Astrocyte (in vitro differentiated cells and primary cell): ENCODE measurements around the gene LRRFIP1. TPM values are rescaled to one million over a fixed set of nuclear protein-coding genes. Genes with fewer than 3 reads are reported as not detected.

Experiments used
- DNase-seq: peaks from one replicate; pipeline ENCODE4 v3.0.0-alpha.2; 2010; ENCODE audit warnings: low read depth
- FAIRE-seq: peaks from 2 replicates; lab custom pipeline; 2011; peaks lifted over from hg19 to GRCh38; lab: Jason Lieb, UNC
- H2AFZ ChIP-seq: 2 replicates; pipeline ENCODE4 v1.6.0; 2012; ENCODE audit warnings: low read depth, low read length, inconsistent platforms
- H3K27ac ChIP-seq: 2 replicates; pipeline ENCODE4 v1.5.1; 2011; ENCODE audit warnings: low read depth, low read length, inconsistent platforms
- H3K27me3 ChIP-seq: 2 replicates; pipeline ENCODE4 v1.6.0; 2011; ENCODE audit warnings: low read length, inconsistent platforms; ENCODE audit not compliant: insufficient read depth
- H3K36me3 ChIP-seq: 2 replicates; pipeline ENCODE4 v1.5.1; 2011; ENCODE audit warnings: low read length, inconsistent platforms; ENCODE audit not compliant: insufficient read depth
- H3K4me1 ChIP-seq: 2 replicates; pipeline ENCODE4 v1.5.1; 2011; ENCODE audit warnings: low read length, inconsistent platforms; ENCODE audit not compliant: insufficient read depth
- H3K4me2 ChIP-seq: 2 replicates; pipeline ENCODE4 v1.6.0; 2012; ENCODE audit warnings: low read length, inconsistent platforms
- H3K4me3 ChIP-seq: 2 replicates; pipeline ENCODE4 v1.5.1; 2011; ENCODE audit warnings: low read depth, mild to moderate bottlenecking, low read length, inconsistent platforms; ENCODE audit not compliant: insufficient read depth
- H3K79me2 ChIP-seq: 2 replicates; pipeline ENCODE4 v1.6.0; 2012; ENCODE audit warnings: mild to moderate bottlenecking, low read length, inconsistent platforms; ENCODE audit not compliant: insufficient read depth
- H3K9ac ChIP-seq: 2 replicates; pipeline ENCODE4 v1.6.0; 2012; ENCODE audit warnings: mild to moderate bottlenecking, low read length, inconsistent platforms
- H3K9me3 ChIP-seq: 2 replicates; pipeline ENCODE4 v1.5.1; 2012; ENCODE audit warnings: low read depth, mild to moderate bottlenecking, low read length, inconsistent platforms; ENCODE audit not compliant: insufficient read depth
- H4K20me1 ChIP-seq: 2 replicates; pipeline ENCODE4 v1.6.0; 2012; ENCODE audit warnings: low read length, inconsistent platforms; ENCODE audit not compliant: insufficient read depth
- H3K27ac Mint-ChIP-seq: one replicate; pipeline ENCODE4 v1.8.0; 2021; ENCODE audit warnings: mild to moderate bottlenecking, mixed read lengths; ENCODE audit not compliant: unreplicated experiment
- H3K27me3 Mint-ChIP-seq: one replicate; pipeline ENCODE4 v1.8.0; 2021; ENCODE audit warnings: low read depth, mixed read lengths; ENCODE audit not compliant: unreplicated experiment
- H3K36me3 Mint-ChIP-seq: one replicate; pipeline ENCODE4 v1.8.0; 2021; ENCODE audit warnings: low read depth, mixed read lengths; ENCODE audit not compliant: unreplicated experiment
- H3K4me1 Mint-ChIP-seq: one replicate; pipeline ENCODE4 v1.8.0; 2021; ENCODE audit warnings: low read depth, mixed read lengths; ENCODE audit not compliant: unreplicated experiment
- H3K4me3 Mint-ChIP-seq: one replicate; pipeline ENCODE4 v1.8.0; 2021; ENCODE audit warnings: mild to moderate bottlenecking, moderate library complexity, mixed read lengths; ENCODE audit not compliant: unreplicated experiment
- H3K9me3 Mint-ChIP-seq: one replicate; pipeline ENCODE4 v1.8.0; 2021; ENCODE audit warnings: mild to moderate bottlenecking, mixed read lengths; ENCODE audit not compliant: unreplicated experiment
- CTCF ChIP-seq: IDR thresholded peaks from 2 replicates; pipeline ENCODE4 v1.5.1; 2011; ENCODE audit warnings: low read depth, mild to moderate bottlenecking, inconsistent platforms, low read length, moderate library complexity; ENCODE audit not compliant: insufficient read depth
- EZH2 ChIP-seq: IDR thresholded peaks from 2 replicates; pipeline ENCODE4 v1.6.1; 2012; ENCODE audit warnings: mild to moderate bottlenecking, low read length, inconsistent platforms; ENCODE audit not compliant: insufficient read depth
- total RNA-seq: library from RNA; stranded (reverse); gene quantifications from 2 replicates; pipeline ENCODE4 v1.2.1, GENCODE V29; 2021

LRRFIP1 gene
- total RNA-seq, 1 donor from 2014 or later, result 83.3 TPM

- FAIRE-seq, result no peak
- Mint-ChIP-seq H3K27me3 (no peaks in the 10 kb centered on the region), H3K27ac (no peak overlapping the region), H3K9me3 (no peaks in the 10 kb centered on the region), H3K36me3 (peaks cover 22% of the 10 kb centered on the region), H3K4me1 (peaks cover 7% of the 10 kb centered on the region), H3K4me3 (no peak overlapping the region)
- no peak overlapping the region for H3K27ac ChIP-seq
- peaks cover 8% of the 10 kb centered on the region for H3K36me3 ChIP-seq
- peaks cover 71% of the 10 kb centered on the region for H4K20me1 ChIP-seq
- H3K4me2 ChIP-seq, result no peak overlapping the region
- no peak overlapping the region for H3K9ac ChIP-seq
- H3K27me3 ChIP-seq, result no peaks in the 10 kb centered on the region
- H3K9me3 ChIP-seq, result no peaks in the 10 kb centered on the region
- H3K4me1 ChIP-seq, result no peaks in the 10 kb centered on the region
- no peak for TF ChIP-seq CTCF
- no peak for TF ChIP-seq EZH2
- DNase-seq, result no peak
- H3K79me2 ChIP-seq, result peaks cover 47% of the 10 kb centered on the region
- H3K4me3 ChIP-seq, result no peak overlapping the region
- no peak overlapping the region for H2AFZ ChIP-seq
Observed at GRCh38 chr2:237645261-237645660, 17.9 kb downstream of the LRRFIP1 start.

GRCh38 chr2:237647176-237648015, 20.0 kb downstream of the LRRFIP1 start:
- Histone ChIP-seq H2AFZ (no peak overlapping the region), H3K9ac (no peak overlapping the region), H3K4me3 (no peak overlapping the region), H3K9me3 (no peaks in the 10 kb centered on the region), H3K27ac (no peak overlapping the region), H3K27me3 (no peaks in the 10 kb centered on the region), H4K20me1 (peaks cover 62% of the 10 kb centered on the region), H3K79me2 (peaks cover 45% of the 10 kb centered on the region), H3K36me3 (peaks cover 8% of the 10 kb centered on the region), H3K4me1 (no peaks in the 10 kb centered on the region), H3K4me2 (no peak overlapping the region)
- H3K9me3 Mint-ChIP-seq, result peaks cover 8% of the 10 kb centered on the region
- H3K27me3 Mint-ChIP-seq, result no peaks in the 10 kb centered on the region
- H3K36me3 Mint-ChIP-seq, result peaks cover 29% of the 10 kb centered on the region
- no peak for TF ChIP-seq CTCF
- TF ChIP-seq EZH2, result no peak
- FAIRE-seq (no peak), DNase-seq (no peak)
- no peak overlapping the region for H3K27ac Mint-ChIP-seq
- H3K4me3 Mint-ChIP-seq, result no peak overlapping the region
- peaks cover 2% of the 10 kb centered on the region for H3K4me1 Mint-ChIP-seq

GRCh38 chr2:237648016-237648381, 20.6 kb downstream of the LRRFIP1 start:
- no peaks in the 10 kb centered on the region for H3K9me3 ChIP-seq
- Mint-ChIP-seq H3K4me1 (peaks cover 2% of the 10 kb centered on the region), H3K36me3 (peaks cover 31% of the 10 kb centered on the region), H3K27me3 (no peaks in the 10 kb centered on the region), H3K9me3 (peaks cover 9% of the 10 kb centered on the region), H3K4me3 (no peak overlapping the region), H3K27ac (no peak overlapping the region)
- no peak overlapping the region for H3K4me2 ChIP-seq
- no peak for DNase-seq
- no peaks in the 10 kb centered on the region for H3K4me1 ChIP-seq
- no peak overlapping the region for H3K9ac ChIP-seq
- H3K27ac ChIP-seq, result no peak overlapping the region
- H3K36me3 ChIP-seq, result peaks cover 8% of the 10 kb centered on the region
- no peak overlapping the region for H3K4me3 ChIP-seq
- FAIRE-seq, result no peak
- no peaks in the 10 kb centered on the region for H3K27me3 ChIP-seq
- H4K20me1 ChIP-seq, result peaks cover 56% of the 10 kb centered on the region
- no peak for TF ChIP-seq CTCF
- TF ChIP-seq EZH2, result no peak
- no peak overlapping the region for H2AFZ ChIP-seq
- peaks cover 40% of the 10 kb centered on the region for H3K79me2 ChIP-seq
